HuH-7.5 (cell line): ENCODE measurements around the gene ACRBP.
"Not testable (repeated sequence)": the region's sequence is repeated elsewhere in the genome, so short reads cannot be mapped to it uniquely, and the experiment has no call there.

ENCODE experiments used
- DNase-seq: peaks from one replicate; pipeline ENCODE4 v3.0.0; 2011; ENCODE audit warnings: low spot score

ACRBP gene

DNA sequence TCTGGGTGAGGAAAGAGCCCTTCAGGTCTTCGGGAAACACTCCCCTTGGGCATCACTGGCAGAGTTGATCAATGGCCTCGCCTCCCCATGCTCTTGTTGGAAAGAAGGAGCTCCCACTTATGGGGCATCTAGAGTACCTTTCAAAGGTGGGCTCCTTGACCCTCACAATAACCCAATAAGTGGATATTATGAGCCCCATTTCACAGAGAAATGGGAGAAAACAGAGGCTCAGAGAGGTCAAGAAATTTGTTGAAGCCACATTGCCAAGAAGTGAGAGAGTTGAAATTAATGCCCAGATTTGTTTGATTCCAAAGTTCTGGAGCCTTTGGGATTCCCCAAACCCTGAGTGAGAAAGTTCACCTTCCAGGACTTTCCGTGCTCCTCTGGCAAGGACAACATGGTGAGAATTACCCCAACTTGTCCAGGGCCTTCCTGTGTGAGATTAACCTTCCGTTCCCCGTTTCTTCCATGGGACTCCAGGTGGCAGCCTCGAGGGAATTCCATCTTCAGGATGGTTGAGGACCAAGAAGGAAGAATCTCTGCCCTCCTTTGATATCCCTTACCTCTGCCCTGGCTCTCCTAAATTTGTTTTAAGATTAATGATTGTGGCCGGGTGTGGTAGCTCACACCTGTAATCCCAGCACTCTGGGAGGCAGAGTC is 32.6 kb downstream of the ACRBP start:
- DNase-seq = no peak

DNA sequence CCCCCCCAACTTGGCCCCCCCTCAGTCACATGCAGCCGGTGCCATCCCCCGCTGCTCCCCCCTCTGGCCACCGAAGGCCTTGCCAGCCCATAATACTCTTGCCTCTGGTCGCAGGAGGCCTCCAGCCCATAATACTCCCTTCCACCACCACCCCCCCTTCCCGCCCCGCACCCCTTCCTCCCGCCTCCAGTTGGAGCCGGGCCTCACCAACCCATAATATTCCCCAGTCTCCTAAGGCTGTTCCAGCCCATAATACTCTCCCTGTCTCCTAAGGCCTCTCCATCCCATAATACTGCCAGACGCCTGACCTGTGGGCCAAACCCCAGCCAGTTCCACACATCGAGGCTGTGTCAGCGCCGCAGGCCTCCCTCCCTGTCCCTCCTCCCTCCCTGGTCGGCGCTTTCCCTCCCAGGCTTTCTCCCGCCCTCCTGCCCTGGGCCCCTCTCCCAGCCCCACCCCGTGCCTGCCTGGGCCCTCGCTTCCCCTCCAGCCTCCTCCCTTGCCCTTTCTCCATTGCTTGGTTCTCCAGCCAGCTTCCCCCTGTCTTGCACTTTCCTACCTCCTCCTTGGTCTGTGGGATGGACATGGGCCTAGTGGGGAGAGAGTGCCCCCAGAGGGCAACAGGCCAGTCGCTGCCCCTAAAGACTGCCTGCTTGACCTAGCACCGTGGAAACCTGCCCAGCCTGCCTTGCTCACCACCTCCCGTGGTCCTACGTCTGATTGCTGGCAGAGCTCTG is 33.3 kb downstream of the ACRBP start:
- DNase-seq = peak; percentile 80

DNA sequence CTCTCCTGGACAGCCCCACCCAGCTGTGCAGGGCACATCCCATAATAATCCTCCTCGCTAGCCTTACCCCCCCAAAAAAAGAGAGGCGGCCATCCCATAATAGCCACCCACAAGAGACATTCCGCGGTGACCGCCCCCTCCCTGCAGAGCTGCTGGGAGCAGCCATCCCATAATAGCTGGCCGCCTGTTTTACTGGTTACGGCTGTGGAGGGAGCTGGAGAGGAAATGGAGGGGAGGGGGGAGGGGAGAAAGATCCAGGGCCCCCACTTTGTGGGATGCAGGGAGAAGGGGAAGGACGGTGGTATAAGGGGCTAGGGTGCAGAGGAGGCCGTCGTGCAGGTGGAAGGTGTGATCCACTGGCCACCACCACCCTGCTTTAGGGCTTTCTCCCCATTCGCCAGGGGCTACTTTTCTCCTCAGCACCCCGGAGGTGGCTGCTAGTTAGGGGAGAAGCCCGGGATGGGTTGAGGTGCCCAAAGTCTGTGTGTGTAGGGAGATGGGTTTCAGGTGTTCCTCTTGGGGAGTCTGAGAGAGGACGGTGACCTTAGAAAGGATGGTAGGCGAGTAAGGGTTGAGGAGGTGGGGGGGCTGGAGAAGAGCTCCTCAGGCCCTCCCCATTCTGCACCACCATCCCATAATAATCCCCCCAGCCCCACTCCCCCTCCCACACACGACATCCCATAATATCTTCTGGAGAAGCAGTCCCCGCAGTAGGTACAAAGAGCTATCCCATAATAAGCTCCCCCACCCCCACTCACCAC is 34.0 kb downstream of the ACRBP start:
- no peak for DNase-seq

DNA sequence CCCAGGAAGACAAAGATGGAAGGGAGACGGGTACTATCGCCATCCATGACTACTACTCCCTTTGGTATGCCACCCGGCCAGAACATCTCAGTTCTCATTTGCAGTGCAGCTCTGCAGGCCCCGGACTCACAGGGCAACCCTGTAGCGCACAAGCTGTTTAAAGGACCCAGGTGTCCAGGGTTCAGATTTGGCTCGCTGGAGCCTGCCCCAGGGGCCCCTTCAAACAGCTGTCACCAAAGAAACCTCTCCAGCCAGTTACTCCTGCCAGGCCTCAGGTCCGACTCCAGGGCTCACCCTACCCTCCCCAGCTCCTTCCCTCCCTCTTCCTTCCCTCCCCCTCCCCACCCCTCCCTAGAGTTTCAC is 34.6 kb downstream of the ACRBP start:
- no peak for DNase-seq

DNA sequence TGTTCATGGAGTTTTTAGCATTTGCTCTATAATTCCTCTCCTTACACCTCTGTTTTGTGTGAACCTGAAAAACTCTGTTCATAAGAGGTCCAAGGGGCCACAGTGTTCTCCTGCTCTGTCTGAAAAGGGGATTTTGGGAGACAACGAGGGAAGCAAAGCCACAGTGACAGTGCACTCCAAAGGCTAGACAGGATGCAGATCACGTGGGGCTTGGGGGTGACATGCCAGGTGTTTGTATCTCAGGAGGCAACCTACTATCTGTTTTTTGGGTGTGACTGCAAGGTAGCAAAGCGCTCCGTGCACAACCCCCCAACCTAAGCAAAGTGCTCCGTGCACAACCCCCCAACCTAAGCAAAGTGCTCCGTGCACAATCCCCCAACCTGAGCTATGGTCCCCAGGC is 35.0 kb downstream of the ACRBP start:
- no peak for DNase-seq

DNA sequence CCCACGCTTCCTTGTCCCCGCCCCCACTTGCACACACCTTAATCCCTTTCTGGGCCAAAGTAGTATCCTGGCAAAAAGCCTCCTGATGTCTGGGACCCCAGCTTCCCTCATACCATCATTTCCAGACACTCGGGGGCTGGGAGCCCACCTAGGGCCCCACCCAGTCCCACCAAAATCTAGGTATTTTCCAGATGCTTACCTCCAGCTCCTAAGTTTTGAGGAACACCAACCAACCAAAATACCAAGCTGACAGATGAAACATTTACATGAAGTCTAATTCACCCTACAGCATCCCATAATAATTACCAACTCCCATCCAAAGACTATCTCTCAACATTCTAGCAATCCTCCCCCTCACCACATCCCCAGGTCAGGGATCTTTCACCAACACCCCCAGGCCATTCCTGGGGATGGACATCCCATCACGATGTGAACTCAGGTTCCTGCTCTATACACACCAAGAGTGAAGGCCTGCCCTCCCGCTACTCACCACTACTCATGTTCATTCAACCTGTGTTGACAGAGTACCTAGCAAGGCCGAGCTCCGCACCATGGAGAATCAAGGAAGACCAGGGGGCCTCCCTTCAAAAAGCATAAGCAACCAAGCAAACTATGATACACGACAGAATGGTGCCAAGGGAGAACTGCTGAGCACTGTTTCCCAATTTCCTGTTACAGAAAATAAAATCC is 38.5 kb downstream of the ACRBP start:
- DNase-seq = peak; percentile 40

DNA sequence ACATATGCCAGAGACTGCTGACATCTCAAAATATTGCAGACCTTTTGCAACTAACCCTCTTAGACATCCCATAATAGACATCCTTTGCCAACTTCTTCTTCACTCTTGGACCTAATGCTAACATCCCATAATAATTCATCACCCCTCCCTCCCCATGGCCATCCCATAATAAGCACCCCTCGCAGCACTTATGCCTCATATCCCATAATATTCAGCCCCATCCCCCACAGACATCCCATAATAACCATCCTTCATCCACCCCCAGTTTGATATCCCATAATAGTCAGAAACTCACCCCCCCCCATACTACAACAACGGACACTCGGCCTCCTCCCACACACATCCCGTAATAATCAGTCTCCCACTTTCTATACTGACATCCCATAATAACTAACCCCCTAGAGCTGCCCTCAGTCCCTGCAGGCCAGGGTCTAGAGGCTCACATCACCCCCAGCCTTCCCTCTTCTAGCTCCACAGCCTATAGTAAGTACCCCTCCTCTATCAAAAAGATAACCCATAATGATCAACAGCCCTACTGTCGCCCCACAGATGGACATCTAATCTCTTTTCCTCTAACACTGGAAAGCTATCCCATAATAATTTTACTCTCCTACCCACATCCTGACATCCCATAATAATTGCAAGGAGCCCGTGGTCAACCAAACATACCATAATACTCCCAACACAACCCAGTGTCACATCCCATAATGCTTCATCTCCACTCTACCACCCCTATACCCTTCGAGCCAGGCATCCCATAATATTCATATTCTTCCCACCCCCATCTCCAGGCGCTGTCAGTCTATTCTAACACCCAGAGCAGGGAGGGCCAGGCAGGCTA is 39.3 kb downstream of the ACRBP start:
- peak; percentile 60 for DNase-seq

DNA sequence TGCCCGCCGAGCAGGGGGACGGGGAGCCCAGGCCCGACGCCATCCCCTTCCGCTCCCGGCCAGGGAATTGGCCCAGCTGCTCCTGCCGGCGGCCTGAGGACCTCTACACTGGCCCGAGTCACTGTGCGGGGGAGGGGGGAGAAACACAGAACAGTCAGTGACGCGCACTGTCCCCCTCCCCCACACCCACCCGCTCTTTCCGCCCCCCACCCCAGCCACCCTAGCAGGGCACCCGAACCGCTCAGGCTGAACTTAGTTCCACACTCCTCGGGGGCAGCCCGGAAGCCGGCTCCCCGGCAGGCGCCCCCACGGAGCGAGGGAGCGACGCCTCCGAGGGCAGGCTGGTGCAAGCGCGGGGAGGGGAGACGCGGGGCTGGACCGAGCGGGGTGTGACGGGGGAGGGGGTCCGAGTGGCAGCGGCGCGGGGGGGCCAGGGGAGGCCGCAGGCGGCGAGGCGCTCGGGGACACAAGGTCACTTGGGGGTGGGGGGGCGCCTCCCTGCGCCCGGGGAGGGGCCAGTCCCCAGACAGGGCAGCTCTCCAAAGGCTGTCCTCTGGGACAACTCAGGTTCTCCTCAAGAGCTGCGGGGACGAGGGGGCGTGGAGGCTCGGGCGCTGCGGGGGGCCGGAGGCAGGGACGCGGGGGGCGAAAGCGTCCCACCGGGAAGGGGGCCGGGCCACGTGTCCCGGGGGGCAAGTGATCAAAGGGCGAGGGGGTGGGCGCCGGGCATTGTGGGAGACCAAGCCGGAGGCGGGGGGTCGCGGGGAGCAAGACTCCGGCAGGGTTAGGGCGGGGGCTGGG is 40.7 kb downstream of the ACRBP start:
- DNase-seq = peak; percentile 59

DNA sequence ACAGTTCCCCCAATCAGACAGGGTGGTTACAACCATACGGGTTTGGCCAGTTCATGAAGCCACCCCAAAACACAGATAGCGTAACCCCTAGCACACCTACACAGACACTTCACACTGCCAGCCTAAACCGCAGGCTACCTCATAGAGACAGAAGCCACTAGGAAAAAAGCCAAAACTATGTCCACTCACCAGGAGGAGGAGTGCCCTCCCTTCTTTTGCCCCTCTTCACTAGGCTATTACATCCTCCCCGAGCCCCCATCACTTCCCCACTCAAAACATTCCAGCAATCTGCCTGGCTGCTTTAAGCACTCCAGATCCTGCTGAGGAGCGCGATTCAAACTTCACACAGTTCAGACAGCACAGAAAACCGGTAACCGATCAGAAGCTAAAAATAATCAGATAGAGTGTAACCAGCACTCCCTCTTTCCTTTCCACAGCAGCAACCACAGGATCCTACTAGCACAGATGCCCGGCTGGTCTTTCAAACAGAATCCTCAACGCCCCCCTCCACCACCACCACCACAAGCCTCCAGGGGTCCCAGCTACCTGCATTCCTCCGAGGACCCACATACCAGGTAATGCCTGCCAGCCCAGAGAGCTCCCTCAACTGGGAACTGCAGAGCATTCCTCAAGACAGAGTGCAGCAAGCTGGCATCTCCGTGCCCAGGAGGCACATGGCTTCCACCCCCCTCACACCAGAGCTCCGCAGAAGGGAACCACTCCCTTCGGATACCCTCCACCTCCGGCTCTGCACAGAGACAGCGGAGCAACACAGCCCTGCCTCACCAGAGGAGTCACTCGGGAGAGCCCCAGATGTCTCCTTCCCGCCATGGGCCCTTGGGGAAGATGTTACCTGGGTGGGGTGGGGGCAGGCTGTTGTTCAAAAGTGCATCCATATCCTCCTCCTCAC is 41.6 kb downstream of the ACRBP start:
- no peak for DNase-seq

DNA sequence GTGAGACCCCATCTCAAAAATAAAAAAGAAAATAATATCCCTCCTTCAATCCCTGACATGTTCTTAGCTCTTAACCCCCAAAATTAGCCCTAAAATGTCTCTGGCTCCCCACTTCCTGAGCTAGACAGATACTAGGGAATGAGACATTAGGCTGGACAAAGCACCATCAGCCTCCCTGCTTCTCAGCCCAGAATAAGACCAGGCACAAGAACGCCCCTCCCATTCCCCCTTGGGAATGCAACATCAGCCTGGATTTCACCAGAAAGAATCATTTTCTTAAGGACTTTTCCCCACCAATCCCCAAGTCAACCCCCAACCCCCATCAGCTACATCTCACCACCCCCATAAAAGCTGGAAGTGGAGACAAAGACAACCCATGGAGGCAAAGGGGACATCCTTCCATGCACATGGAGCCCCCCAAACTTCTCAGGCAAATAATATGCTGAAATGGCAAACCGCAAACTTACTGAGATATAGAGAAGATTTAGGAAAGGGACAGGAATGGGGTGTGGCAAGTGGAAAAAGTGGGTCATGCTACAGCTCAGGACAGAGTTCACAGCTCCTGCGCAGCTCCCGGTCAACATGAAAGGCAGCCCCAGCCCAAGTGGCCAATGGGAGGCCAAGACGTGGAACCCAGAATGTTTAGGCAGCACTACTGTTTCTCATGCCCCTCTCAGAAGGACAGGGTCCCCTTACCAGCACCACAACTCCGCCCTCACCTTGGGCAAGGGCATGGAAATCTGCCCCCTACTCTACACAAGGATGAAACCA is 42.8 kb downstream of the ACRBP start:
- no peak for DNase-seq

DNA sequence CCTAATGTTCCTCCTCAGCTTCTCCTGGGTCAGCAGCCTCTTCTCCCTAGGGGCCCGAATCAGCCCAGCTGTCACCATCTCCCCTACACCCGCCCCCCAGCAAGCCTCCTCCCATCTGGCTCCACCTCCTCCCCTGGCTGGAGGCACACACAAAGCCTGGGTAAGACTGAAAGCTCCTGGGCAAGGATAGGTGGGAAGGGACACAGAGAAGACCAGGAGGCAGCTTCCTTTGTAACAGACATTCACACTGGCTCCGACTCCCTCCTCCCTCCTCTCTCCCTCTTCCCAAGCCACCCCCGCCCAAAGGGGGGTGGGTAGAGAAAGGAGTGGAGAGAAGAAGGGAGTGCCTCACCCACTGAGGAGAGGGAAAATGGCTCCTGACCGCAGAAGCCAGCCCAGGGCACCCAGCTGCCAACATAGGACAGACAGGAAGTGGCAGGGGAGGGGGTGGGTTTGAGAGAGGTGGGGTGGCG is 44.1 kb downstream of the ACRBP start:
- no peak for DNase-seq

DNA sequence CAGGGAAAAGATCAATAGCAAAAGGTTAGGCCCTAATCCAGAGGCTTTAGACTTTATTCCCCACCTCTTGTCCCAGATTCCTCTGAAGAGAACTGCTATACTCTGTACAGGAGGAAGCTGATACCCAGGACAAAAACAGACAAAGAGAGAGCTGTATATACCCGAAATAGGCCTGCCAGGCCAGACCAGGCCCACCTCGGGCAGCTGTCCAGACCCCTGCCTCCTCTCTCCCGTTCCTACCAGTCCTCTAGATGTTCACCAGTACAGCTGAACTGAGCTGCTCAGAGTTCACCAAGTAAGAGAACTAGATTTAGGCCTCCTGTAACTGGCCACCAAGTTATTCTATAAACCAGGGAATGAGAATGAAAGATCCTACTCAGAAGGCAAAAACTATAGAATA is 44.7 kb downstream of the ACRBP start:
- DNase-seq = no peak

DNA sequence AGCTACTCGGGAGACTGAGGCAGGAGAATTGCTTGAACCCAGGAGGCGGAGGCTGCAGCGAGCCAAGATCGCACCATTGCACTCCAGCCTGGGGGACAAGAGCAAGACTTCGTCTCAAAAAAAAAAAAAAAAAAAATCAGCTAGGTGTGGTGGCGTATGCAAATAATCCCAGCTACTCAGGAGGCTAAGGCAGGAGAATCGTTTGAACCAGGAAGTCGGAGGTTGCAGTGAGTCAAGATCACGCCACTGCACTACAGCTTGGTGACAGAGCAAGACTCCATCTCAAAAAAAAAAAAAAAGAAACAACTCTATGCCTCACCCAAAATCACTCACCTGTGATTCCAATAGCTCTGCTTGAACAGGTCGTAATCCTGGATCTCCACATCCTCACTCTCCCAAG is 51.6 kb downstream of the ACRBP start:
- not testable (repeated sequence) for DNase-seq

DNA sequence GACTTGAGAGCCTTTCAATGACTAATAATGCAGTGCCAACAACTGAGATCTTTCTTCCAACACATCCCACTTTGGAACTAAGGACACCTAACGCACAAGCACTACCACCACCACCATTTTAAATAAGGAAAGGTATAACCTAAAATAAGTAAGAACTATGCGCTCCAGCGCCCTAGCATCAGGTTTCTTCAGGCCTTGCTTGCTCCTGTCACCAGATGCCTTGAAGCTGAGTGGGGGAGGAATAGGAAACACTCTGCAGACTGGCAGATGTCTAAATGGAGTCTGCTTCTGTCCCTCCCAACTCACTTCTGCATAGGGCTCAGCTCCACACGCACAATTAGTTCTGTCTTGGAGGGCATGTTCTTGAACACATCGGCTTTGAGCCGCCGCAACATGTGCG is 55.1 kb downstream of the ACRBP start:
- DNase-seq = no peak
